Measurements from ENCODE around the gene SPTBN1.

Gene SPTBN1

GRCh38 chr2:54432251-54433015 lies 23.7 kb upstream of the SPTBN1 start:
- peak in 15 of 56 donors; percentile 6 to 52 (median 26) for DNase-seq

GRCh38 chr2:54434229-54434628 lies 21.9 kb upstream of the SPTBN1 start:
- no peak for DNase-seq

DNA sequence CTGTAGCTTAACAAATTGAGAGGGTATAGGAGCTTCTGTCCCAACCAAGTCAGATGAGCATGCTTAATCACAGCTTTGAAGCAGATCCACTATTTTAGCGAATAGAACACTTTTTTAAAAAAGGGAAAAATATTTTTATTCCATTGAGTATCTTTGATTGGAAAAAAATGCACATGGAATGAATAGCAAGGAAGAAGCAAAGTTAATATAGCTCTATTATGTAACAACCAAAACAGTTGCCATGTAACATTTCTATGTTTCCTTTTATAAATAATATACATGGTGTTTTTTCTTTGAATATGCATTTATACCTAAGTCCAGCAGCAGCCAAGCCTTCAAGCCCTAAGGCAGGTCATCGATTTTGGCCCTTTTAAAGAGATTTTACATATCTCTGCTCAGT lies 21.4 kb upstream of the SPTBN1 start:
- no peak for DNase-seq

GRCh38 chr2:54435325-54436226 lies 20.6 kb upstream of the SPTBN1 start:
- no peak for DNase-seq

GRCh38 chr2:54437588-54437987 lies 18.5 kb upstream of the SPTBN1 start:
- DNase-seq = no peak

DNA sequence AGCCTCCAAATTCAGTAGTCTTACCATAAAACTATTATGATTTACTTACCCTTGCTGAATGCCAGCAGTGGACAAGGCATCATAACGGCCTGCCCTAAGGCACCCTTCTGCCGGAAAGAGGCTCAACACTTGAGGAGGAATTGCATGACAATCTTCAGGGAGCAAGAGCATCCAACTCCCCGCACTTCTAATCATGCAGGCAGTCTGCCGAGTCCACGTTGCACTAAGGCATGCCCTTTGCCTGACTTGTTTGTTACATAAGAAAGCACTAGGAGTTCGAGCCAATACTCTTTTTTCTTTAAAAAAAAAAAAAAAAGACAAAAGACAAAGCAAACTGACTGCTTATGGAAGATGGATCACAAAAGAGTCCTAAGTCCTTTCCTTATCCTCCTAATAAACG lies 17.9 kb upstream of the SPTBN1 start:
- DNase-seq = peak in 9 of 56 donors; percentile 2 to 22 (median 14)

DNA sequence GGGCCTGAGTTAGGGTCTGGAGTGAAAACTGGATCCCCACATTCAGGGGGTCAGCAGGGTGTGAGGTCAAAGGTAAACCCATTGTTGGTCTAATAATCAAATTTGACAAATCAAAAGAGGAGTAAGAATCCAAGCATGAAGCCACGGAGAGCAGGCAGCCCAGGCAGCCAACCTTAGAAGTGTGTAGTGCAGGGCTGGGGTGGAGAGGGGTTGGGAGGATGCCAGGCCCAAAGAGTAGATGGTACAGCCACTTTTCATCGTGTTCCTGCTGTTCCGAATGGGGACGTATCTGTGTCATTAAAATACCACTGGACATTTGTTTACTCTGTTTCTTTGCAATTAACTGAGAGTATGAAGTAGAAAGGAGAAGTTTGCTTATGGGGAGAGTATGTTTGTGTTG lies 16.5 kb upstream of the SPTBN1 start:
- DNase-seq = no peak

GRCh38 chr2:54440050-54440449 lies 16.1 kb upstream of the SPTBN1 start:
- DNase-seq = no peak

- DNase-seq = no peak
Measured at GRCh38 chr2:54444503-54444902, 11.6 kb upstream of the SPTBN1 start.

- DNase-seq = no peak
Measured at GRCh38 chr2:54446122-54446521, 10.0 kb upstream of the SPTBN1 start.

GRCh38 chr2:54446625-54447024 lies 9.5 kb upstream of the SPTBN1 start:
- DNase-seq = no peak

DNA sequence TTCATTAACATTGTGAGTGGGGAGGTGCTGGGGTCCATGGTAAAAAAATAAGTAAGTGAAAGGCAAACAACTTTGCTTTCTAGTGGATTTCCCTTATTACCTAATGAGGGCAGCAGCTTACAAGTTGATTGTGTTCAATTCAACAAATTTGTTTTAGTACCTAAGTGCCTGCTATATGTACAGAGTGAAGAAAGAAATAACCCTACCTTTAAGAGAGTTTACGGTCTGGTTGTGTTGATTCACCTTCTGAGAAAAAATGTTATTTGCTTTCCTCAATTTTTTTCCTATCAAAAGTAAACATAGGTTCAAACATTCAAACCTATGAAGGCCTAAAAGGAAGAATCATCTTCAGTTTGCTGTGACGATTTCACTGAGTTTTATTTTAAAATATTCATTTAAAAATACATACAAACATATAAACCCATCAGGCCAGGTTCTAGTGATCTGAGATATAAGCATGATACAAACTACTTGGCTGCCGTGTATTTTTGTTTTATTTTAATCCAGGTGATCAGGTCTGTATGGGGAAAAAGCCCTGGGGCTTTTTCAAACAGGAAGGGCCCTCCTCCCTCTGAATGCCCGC lies 1.5 kb upstream of the SPTBN1 start:
- no peak for DNase-seq

DNA sequence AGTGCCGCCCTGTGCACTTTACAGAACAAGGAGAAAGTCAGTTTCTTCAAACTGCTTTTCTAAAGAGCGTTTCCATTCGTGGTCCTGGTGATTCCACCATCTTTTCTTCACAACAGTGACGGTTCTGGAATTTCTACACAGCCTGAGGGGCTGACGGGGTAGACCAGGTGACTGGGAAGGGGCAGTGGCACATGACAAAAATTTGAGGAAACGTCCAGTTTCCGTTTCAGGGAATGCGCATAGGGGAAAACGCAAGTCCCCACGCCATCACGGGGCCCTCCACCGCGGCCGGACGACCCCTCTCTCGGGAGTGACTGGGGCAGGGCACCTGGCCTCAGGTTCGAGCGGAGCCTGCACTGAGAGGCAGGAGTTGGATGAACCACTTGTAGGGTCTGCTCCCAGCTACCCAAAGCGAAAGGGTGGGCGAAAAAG lies 980 bp upstream of the SPTBN1 start:
- peak in 35 of 56 donors; percentile 20 to 77 (median 57) for DNase-seq

- peak in 1 of 56 donors; percentile 58 for DNase-seq
Measured at GRCh38 chr2:54456362-54456611, 160 bp downstream of the SPTBN1 start.

GRCh38 chr2:54456612-54457322 lies 640 bp downstream of the SPTBN1 start:
- DNase-seq = peak in 41 of 56 donors; percentile 13 to 82 (median 64)

DNA sequence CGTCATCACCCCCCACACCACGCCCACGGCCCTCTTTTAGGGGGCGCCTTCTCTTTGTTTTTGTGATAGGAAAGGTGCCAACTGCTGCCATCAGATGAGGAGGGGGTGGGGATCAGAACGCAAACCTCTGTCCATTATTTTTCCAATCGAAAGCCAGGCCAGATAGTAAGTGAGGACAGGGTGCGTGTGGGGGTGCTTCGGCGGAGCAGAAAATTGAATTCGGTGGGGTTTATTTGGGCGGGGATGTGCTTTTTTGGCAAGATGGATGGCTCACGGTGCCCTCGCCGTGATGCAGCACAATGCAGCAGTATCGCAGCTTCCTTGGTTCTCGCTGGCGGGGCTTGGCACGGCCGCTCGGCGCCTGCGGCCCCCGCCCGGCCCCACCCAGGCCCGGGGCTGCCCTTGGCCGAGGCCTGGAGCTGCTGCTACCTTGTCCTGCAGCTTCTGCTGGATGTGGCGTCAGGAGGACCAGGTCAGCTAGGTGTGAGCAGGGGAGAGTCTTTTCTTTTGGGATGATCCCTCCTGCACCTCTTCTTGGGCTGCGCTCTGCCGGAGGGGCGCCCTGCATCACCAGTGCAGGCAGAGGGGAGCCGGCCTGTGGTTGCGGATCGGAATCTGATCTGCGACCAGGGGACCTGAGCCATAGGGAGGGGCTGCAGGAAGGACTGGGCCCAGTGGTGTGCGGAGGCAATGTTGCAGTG lies 1.3 kb downstream of the SPTBN1 start:
- DNase-seq = peak in 44 of 56 donors; percentile 14 to 79 (median 56)

DNA sequence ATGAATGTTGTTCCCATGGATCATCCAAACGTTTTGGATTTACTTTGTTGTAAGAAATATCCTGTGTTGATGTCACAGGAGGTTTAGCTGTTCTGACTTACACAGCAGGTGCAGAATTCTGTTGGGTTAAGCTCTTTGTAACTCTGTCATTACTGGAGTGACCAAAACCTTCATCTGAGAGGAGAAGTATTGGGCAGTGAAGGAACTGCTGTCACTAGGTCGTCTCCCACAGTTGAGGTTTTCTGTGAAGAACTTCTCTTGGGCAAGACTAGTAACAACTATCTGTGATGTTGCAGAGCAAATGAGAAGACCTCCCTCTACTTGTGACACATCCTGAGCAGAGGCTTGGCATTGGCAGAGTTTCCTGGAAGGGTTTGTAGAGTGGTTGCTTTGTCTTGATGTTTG lies 2.9 kb downstream of the SPTBN1 start:
- DNase-seq = peak in 10 of 56 donors; percentile 5 to 38 (median 19)

DNA sequence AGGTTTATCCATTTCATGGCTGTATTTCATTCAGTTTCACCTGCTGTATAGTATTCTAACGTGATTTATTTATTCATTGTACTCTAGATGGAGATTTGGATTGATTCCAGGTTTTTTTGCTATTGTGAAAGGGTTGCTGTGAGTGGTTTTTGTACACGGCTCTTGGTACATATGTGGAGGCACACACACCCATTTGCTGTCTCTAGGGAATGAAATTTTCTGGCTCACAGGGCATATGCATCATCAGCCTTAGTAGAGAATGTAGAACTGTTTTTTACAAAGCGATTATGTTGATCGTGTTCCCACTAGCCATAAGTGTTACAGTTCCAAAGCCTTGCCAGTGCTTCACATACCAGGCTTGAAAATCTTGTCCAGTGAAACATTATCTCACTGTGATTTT lies 5.1 kb downstream of the SPTBN1 start:
- DNase-seq = no peak

DNA sequence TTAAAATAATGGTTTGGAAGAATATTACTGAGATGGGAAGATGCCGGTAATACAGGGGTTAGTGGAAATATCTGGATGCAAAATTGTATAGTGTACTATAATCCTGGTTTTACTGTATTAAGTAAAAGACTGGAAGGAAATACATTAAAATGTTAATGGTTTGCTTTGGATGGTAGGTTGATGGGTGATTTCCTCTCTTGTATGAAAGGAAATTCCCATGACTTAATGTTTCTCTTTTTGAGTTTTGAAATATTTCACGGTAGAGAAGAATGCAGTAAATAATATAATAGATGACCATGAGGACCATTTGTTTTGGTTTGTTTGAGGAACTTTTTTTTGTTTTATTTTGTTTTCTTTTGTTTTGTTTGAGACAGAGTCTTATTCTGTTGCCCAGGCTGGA lies 8.2 kb downstream of the SPTBN1 start:
- no peak for DNase-seq

DNA sequence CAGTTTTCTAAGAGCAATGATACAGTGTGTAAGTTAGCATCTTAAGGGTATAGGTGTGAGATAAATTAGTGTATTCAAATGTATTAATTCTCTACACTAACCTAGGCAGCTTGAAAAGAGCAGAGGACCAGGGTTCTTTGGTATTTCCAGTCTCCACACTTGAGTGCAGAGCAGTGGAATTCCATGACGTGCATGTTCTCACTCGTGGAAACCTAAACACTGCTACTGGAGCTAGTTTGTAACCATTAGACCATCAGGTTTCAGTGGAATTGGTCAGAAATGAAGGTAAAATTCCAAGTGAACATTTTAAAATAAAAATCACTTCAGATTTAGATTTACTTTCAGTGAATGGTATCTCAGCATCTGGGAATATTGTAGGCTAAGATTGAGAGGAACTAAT lies 9.0 kb downstream of the SPTBN1 start:
- no peak for DNase-seq

DNA sequence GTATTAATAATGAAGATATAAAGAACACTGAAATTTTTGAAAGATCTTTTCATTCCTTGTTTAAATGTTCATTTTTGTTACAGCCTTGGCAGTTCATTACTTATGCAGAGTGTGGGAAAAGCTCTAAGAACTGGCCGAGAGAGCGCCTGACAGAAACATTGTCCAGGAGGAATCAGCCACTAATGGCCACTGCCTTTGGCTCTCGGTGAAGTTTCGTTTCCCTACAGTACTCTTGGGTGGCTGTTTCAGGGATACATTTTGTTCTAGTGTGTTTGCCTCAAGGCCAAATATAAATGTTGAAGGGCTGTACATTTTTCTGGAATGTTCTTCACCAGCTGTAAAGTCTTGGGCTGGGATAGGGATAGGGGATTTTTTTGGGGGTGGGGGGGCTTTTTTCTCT lies 10.7 kb downstream of the SPTBN1 start:
- peak in 12 of 56 donors; percentile 5 to 52 (median 22) for DNase-seq
